Stimulated activated CD8-positive, alpha-beta memory T cell treated with anti-CD3 and anti-CD28 coated beads, Interleukin-4, amount 100 ng/mL, for 24 hours (primary cell): Measurements from ENCODE around the gene MAP3K10.
"Not testable (repeated sequence)": the region's sequence is repeated elsewhere in the genome, so short reads cannot be mapped to it uniquely, and the experiment has no call there.

Source experiments
- DNase-seq: peaks from one replicate; pipeline ENCODE4 v3.0.0-alpha.2; 2020; ENCODE audit warnings: low read depth

MAP3K10 gene

DNA sequence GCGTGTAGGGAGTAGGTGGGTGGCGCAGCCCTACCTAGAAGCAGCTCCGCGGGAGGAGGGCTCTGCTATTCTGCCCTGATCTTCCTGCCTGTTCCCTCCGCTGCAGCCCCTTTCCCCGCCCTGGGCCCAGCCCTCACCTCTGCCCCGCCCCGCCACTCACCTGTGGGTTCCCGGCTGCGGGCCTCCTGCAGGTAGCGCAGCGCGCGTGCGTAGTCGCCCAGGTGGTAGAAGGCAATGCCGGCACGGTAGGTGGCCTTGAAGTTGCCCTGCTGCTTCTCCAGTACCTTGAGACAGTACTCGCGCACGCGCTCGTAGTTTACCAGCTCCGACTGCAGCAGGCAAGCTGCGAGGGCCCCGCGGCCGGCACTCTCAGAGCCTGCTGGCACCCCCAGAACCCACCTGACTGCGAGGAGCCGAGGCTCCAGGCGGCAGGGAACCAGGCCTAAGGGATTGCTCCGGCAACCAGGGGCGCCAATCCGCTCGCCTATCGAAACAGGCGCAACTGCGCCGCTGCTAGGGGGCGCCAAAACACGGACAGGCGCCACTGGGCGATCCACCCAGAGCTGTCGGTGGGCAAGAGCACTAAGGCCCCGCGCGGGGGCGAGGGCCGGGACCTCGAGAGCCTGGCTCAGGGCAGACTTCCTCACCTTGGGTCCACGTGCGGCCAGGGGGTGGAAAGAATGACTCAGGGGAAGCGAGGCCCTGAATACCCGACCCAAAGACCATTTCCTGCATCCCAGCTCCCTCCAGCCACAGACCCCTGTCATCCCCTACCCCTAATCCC, 26.0 kb downstream of the MAP3K10 start:
- DNase-seq = no peak

GRCh38 chr19:40217934-40218890, 27.0 kb downstream of the MAP3K10 start, which contains the start of gene TTC9B:
Gene TTC9B (minus strand): TSS chr19:40218384. CDS start chr19:40218381, 3 bp downstream.
- peak; percentile 36 for DNase-seq

GRCh38 chr19:40219029-40219428, 27.8 kb downstream of the MAP3K10 start:
- DNase-seq = not testable (repeated sequence)

DNA sequence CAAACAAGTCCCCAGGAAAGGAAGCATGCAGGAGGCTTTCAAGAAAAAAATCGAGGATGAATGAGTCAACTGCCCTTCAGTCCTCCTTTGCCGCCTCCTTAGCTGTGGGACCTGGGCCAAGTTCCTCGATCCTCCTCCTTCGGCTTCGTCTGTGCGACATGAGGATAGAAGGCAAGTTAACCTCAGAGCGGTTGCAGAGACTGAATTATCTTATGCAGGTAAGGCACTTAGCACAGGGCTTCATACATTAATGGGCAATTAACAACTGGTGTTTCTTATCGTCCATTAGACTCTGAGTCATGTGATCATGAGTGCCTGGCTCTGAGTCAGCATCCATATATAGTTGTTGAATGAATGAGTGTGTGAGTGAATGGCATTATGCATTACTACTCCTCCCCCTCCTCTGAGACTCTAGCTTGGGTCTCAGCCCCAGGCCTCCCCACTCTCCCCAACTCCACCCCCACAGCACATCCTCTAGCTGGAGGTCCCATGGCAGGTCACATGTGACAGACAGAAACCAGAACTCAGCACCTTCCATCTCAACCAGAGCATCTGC, 28.6 kb downstream of the MAP3K10 start:
- DNase-seq = no peak

DNA sequence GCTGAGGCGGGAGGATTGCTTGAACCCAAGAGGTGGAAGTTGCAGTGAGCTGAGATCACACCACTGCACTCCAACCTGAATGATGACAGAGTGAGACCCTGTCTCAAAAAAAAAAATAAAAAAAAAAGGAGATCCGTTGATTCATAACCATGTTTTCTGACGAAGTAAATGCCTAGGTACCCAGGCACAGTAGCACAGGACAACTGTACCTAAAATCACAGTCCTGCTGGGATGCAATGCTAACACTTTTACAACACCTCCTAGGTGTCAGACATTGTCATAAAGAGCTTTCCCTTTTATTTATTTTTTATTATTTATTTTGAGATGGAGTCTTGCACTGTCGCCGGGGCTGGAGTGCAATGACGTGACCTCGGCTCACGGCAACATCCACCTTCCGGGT, 29.4 kb downstream of the MAP3K10 start:
- DNase-seq = no peak

DNA sequence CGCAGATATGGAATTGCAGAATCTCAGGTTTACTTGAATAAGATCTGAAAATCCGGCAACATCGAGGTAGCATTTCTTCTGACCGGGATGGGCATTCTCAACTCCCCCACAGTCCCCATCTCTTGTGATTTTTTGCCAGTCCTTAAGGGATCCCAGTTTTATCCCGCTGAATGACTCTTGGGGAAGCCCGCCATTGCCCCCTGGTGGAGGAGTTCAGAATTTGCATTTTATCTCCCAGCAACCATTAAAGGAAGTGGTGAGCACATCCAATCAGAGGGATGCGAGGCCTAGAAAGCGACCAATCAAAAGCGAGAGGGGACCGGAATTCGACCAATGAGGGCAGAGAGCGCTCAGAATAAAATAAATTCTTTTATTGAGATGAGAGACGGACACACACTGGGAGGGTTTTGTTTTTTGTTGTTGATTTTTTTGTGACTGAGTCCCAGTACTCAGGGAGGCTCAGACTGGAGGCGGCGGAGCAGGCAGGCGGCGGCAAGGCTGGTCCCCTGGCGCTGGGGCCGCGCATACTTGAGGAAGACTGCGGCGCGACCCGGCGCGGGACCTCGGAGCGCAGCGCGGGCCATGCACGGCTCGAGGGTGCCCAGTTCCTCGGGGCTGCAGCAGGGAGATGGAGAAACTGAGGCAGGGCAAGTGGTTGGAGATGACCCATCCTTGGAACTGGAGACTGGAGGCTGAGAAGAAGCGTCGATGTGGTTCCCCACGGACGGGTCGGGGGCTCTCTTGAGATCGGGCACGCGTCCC, 30.8 kb downstream of the MAP3K10 start:
- DNase-seq = peak; percentile 57

DNA sequence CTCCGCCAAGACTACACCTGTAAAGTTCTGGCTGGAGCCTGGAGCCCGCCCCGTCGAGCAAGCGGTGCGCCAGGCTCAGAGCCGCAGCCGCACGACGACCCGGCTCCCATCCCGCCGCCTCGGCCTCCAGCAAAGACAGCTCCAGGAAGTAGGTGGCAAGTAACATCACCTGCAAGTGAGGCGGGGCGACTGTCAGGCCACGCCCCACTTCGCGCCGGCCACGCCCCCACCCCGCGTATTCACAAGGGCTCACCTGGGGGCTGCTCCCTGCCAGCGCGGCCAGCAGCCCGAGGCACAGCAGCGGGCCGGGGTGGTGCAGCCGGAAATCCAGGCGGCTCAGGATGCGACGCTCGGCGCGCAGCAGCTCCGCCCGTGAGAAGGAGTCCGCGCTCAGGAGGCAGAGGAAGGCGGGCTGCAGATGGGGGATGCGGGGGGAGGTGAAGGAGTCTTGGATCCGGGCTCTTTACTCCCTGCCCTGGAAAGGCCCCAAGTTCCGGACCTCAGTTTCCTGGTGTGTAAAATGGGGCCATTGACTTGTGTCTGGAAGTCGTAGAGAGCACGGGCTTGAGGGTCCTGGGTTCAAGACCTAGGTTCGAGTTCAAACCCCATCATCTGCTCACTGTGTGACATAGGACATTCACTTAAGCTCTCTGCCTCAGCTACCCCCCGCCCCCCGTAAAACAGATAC, 32.1 kb downstream of the MAP3K10 start:
- no peak for DNase-seq

DNA sequence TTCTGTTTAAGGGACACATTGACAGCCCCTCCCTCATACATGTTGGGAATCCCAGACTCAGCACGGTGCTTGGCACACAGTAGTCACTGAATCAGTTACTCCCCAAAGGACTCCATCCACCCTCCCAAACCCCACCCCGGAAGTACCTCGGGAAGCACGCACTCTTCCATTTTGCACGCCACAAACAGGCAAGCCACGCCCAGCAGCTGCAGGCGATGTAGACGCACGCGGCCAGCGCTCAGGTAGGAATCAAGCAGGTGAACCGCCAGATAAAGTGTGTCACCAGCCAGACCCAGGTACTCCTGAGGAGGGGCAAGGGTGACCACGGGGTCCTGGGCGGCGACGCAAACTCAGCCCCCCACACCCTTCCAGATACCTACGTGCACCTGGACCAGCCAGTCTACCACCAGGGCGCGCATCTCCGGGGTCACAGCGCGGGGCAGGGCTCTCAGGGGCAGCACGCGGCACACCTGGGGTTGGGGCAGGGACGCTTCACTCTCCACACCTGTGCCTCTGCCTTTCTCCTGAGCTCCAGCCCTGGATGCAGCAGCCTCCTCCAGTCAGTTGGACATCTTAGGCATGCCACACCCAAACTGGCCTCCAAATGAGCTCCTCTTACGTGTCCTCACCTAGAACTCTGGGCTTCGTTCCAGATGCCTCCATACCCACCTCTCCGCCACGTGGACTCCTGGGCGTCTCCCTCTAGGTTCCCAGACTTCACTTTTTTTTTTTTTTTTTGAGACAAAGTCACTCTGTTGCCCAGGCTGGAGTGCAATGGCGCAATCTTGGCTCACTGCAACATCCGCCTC, 33.3 kb downstream of the MAP3K10 start:
- DNase-seq = no peak

DNA sequence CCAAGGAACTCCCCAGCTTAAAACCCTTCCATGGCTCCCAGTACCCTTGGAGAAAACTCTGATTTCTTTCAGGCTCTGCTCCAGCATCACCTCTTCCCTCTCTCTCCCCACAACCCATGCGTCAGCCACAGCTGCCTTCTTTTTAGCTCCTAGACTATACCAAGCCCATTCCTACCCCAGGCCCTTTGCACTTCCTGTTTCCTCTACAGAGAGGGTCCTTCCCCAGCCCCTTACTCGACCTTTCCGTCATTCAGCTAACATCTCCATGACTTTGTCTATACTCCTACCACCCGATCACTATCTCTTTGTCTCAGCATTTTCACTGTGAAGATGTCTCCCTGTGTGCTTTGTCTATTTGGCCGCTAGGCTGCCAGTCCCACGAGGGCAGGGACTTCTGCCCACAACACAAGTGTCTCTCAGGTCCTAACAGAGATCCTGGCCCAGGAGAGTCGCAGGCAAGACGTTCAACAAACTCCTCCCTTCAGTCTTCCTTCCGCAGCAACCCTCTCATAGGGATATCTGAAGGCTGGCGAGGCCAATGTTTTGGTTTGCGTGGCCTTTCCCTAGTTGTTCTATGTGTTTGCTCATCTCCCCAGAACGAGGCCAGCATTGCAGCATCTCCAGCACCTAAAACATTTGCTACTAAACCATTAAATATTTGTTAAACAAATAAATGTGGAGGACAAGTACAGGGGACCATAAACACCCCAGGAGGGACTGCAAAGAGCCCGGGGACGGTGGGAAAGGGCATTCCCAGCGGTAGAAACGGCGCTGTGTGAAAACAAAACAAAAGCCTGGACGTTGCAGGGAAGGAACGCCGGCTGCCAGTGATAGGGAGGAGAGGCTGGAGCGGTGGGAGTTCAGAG, 34.4 kb downstream of the MAP3K10 start:
- DNase-seq = no peak

DNA sequence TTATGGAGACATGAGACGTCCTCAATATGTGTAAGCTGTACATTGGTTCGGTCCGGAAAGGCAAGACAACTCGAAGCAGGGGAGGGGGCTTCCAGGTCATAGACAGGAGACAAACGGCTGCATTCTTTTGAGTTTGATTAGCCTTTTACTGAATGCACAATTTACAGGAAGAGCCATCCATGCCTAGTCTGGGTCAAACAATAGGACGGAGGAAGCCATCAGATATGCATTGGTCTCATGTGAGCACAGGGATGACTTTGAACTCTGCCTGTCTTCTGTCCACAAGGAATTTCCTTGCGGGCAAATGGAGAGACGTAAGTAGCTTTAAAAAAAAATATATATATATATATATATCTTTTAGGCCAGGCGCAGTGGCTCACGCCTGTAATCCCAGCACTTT, 37.1 kb downstream of the MAP3K10 start:
- no peak for DNase-seq

- DNase-seq = no peak
These were observed 37.6 kb downstream of the MAP3K10 start for GRCh38 chr19:40228863-40229262.

GRCh38 chr19:40229484-40229883, 38.3 kb downstream of the MAP3K10 start:
- no peak for DNase-seq

DNA sequence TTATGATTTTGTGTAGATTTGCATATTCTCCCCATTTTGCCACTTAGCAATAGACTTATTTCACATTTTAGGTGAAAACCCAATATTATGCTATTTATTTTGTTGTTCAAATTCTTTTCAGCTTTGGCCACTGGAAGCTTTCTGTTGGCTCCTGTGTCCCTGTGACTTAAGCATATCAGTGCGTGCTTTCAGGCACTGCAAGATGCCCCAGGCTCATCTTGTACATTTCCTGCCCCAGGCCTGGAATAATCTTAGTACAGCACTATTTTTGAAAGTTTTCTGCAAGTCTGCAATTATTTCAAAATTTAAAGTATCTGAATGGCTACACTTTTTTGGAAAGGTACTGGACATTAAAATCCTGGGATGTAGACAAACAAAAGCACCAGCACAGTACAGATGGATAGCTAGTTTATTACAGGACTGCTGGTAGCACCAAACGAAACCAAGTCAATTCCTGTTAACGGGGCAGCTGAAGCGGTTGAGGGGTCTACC, 38.7 kb downstream of the MAP3K10 start:
- DNase-seq = no peak

DNA sequence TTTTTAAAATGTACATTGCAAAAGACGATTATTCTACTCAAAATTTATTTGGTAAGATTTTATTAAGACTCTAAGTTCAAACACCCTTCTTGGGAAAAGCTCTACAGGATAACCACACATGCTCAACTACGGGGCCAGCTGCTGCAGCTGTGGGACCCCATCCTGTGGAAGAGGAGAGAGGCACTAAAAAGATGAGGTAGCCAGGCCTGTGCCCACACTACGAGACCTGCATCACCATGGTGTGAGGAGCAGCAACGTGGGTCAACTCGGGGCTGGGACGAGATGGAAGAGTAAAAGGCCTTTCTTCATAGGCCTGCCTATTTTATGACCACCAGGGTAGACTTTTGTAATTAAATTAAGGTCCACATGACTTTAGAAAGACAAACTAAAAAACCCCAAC, 39.8 kb downstream of the MAP3K10 start:
- no peak for DNase-seq

DNA sequence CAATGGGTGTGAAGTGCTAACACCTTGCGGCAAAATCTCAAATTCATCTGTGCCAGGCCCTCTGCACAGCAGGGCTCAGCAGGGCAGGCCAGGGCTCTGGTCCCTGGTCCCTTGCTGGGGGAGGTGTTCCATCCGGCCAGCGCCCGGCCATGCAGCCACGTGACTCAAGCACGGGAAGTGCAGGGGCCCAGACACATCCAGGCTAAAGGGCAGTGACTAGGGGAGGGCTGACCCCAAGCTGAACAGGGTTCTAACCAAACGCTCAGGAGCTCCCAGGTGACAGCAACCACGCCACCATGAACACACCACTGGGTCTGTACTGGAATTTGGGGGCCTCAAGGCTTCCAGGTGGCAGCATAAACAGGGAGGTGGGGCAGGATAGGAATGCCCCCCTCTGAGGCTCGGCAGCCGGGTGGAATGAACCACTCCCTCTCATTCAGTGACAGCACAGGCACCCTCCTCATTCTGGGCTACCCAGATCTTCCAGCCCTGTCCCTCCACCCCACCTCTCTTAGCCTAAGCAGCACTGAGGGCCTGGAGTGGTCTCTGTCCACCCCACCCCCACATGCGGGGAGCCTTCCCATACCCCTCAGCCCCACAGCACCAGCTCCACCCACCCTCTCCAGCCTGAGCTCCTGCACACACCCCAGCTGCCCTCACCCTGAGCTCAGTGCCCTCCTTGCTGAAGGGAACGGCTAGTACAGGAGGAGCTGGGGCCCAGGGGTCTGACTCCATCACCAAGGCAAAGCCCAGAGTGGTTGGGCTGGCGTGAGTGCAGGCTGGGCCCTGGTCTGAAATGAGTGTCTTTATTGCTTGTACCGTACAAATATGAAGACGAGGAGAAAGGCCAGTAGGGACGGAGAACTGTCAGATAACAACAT, 40.6 kb downstream of the MAP3K10 start:
- no peak for DNase-seq

- DNase-seq = no peak
These were observed 41.3 kb downstream of the MAP3K10 start for GRCh38 chr19:40232479-40232878.

DNA sequence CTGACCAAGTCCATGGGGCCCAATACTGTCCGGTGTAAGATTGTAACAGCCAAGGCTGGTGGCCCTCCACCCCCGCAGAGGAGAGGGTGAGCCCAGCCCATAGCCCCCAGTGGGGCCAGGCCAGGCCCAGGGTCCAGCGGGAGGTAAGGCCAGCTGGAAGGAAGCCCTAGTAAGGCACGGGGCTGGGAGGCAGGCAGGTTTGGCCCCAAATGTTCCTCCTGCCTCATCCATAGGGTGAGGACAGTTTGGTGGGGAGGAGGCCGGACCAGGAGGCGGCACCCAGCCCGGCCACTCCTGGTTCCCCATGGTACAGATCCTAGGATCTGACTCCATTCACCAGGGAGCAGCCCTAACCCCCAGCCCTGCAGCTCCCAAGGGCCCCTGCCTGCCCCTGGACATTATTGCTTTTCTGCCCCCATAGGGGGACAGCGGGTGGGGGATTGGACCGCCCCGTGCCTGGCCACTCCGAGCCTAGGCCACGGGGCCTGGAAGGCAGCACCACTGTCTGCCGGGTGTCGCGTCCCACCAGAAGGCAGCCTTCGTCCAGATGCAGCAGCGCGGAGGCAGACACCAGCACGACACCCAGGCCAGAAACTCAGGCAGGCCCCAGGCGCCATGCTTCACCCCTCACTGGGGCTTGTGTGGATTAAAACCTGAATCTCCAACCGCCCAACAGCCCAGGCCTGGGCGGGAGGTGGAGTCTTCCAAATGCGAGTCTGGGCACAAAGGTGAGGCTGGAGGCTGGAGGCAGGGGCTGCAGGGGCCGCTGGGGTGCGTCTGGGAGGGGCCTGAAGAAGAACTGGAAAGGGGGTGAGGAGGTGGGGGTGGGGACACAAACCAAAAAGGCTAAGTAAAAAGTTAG, 42.0 kb downstream of the MAP3K10 start:
- no peak for DNase-seq
